Osteoblast (primary cell): Measurements from ENCODE around the gene ZFAND3. TPM values are rescaled to one million over a fixed set of nuclear protein-coding genes. Genes with fewer than 3 reads are reported as not detected.

Source experiments
- DNase-seq: peaks from one replicate; pipeline ENCODE4 v3.0.0; 2011; ENCODE audit warnings: low spot score, mixed read lengths; ENCODE audit not compliant: insufficient read length; ENCODE audit errors: missing footprints
- H2AFZ ChIP-seq: 2 replicates; pipeline ENCODE4 v1.6.0; 2011; ENCODE audit warnings: mild to moderate bottlenecking, low read length
- H3K27ac ChIP-seq: 2 replicates; pipeline ENCODE4 v1.5.1; 2011; ENCODE audit warnings: mild to moderate bottlenecking, low read depth, low read length, moderate library complexity
- H3K27me3 ChIP-seq: 2 replicates; pipeline ENCODE4 v1.6.0; 2012; ENCODE audit warnings: mild to moderate bottlenecking, control low read depth, inconsistent platforms, low read length, moderate library complexity; ENCODE audit not compliant: insufficient read depth
- H3K36me3 ChIP-seq: 2 replicates; pipeline ENCODE4 v1.5.1; 2011; ENCODE audit warnings: mild to moderate bottlenecking, low read length, control low read depth, moderate library complexity; ENCODE audit not compliant: insufficient read depth
- H3K4me1 ChIP-seq: 2 replicates; pipeline ENCODE4 v1.5.1; 2011; ENCODE audit warnings: mild to moderate bottlenecking, low read length, control low read depth, moderate library complexity; ENCODE audit not compliant: insufficient read depth
- H3K4me2 ChIP-seq: 2 replicates; pipeline ENCODE4 v1.6.0; 2011; ENCODE audit warnings: mild to moderate bottlenecking, low read length; ENCODE audit not compliant: insufficient read depth
- H3K4me3 ChIP-seq: fragments of 200-600 bp; sonication (generic); 3 replicates; pipeline ENCODE4 v1.5.1; 2012; ENCODE audit warnings: mild to moderate bottlenecking, low read length, inconsistent platforms; ENCODE audit not compliant: insufficient read depth
- H3K79me2 ChIP-seq: 2 replicates; pipeline ENCODE4 v1.6.0; 2012; ENCODE audit warnings: mild to moderate bottlenecking, low read length, control low read depth, inconsistent platforms; ENCODE audit not compliant: insufficient read depth
- H3K9me3 ChIP-seq: 2 replicates; pipeline ENCODE4 v1.5.1; 2011; ENCODE audit warnings: low read depth, low read length, control low read depth
- H4K20me1 ChIP-seq: 2 replicates; pipeline ENCODE4 v1.6.0; 2012; ENCODE audit warnings: mild to moderate bottlenecking, low read length, control low read depth; ENCODE audit not compliant: insufficient read depth
- CTCF ChIP-seq: IDR thresholded peaks from 2 replicates; pipeline ENCODE4 v1.5.1; 2011; ENCODE audit warnings: mild to moderate bottlenecking, low read depth, low read length, moderate library complexity; ENCODE audit errors: extremely low read depth
- total RNA-seq: library from RNA; depleted of rRNA; stranded (reverse); fragments of >200 nt; gene quantifications from 2 replicates; pipeline ENCODE4 v1.2.3, GENCODE V29; 2012

Gene ZFAND3
- total RNA-seq, 1 donor: 27.1 TPM

DNA sequence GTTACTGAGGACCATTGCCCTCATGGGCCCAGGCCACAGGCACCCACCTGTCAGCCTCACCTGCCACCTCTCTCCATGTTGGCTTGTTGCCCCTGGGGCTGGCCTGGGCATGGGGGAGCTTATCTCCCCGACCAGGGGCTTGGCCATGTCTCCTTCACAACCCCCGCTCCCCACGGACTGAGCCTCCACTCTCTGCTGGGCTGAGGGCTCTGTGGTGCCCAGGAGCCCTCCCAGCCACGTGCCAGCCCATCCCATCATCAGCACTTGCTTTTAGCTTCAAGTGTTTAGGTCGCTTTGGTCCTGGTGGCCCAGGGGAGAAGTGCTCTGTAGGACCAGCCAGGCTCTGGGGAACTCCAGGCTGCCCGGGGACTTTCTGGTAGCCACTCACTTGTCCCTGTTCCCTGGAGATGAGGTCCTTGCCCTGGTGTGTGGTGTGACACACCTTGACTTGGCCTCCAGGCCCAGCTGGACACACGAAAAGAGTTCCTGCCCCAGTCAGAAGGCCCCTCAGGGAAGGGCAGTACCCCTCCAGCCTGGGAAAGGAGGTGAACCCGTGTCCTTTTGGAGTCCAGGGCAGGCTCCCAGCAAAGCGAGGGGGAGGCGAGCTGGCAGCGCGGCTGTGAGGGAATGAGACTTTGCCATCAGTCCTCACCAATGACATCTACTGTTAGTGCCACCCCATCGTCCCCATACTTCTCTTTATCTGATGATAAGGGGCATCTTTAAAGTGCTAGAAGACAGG, 352.6 kb downstream of the ZFAND3 start:
- DNase-seq: no peak
- no peaks in the 10 kb centered on the region for H3K4me1 ChIP-seq
- H3K36me3 ChIP-seq: no peaks in the 10 kb centered on the region
- H3K4me2 ChIP-seq: no peak overlapping the region
- no peaks in the 10 kb centered on the region for H3K9me3 ChIP-seq
- no peak for TF ChIP-seq CTCF
- H3K4me3 ChIP-seq: no peak overlapping the region
- no peaks in the 10 kb centered on the region for H3K27me3 ChIP-seq
- no peak overlapping the region for H3K27ac ChIP-seq
- no peak overlapping the region for H2AFZ ChIP-seq
- no peaks in the 10 kb centered on the region for H4K20me1 ChIP-seq
- no peaks in the 10 kb centered on the region for H3K79me2 ChIP-seq

GRCh38 chr6:38172739-38173410, 353.3 kb downstream of the ZFAND3 start:
- no peaks in the 10 kb centered on the region for H3K27me3 ChIP-seq
- H2AFZ ChIP-seq: no peak overlapping the region
- H3K9me3 ChIP-seq: no peaks in the 10 kb centered on the region
- H3K27ac ChIP-seq: no peak overlapping the region
- no peaks in the 10 kb centered on the region for H3K4me1 ChIP-seq
- H3K36me3 ChIP-seq: no peaks in the 10 kb centered on the region
- no peaks in the 10 kb centered on the region for H3K79me2 ChIP-seq
- H3K4me2 ChIP-seq: no peak overlapping the region
- DNase-seq: peak; percentile 51
- no peak for TF ChIP-seq CTCF
- no peaks in the 10 kb centered on the region for H4K20me1 ChIP-seq
- H3K4me3 ChIP-seq: no peak overlapping the region

DNA sequence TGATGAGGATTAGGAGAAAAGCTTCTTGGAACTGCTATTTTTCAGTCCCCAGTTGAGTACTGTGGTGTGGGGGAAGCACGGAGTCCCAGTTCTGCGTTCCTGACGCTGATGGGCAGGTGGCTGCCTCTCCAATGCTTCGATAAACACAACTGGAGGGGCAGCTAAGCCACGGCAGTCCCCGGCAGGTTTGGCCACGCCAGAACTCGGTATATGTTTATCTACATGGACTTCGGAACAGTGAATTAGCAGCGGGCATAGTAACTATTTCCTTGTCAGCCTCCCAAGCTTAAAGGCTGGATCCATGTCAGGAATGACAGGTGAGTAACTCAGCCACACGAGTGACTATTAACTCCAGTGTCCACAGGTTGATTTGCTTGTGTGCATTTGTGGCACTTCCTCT, 354.4 kb downstream of the ZFAND3 start:
- Histone ChIP-seq H3K4me2 (no peak overlapping the region), H3K4me3 (no peak overlapping the region), H3K4me1 (no peaks in the 10 kb centered on the region), H3K9me3 (no peaks in the 10 kb centered on the region), H3K27me3 (no peaks in the 10 kb centered on the region), H2AFZ (no peak overlapping the region), H4K20me1 (no peaks in the 10 kb centered on the region), H3K79me2 (no peaks in the 10 kb centered on the region), H3K36me3 (no peaks in the 10 kb centered on the region), H3K27ac (no peak overlapping the region)
- TF ChIP-seq CTCF: no peak
- DNase-seq: peak; percentile 82

DNA sequence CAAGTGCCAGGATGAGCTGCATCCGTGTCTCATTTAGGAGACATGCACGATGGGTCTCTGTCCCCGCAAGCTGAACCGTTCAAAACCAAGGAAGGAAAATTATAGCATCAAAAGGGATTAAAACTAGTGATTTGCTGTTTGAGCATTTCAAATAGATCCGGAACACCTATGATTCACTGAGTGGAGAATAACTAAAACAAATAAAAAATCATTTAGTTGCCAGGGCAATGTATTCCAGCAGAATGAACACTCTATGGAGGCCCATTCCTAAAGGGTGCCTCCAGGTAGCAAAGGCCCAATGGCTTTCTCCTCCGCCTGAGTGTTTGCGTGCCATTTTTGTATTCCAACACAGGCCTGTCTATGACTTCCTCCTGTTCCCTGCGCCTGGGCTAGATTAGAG, 354.8 kb downstream of the ZFAND3 start:
- H3K27me3 ChIP-seq: no peaks in the 10 kb centered on the region
- no peaks in the 10 kb centered on the region for H3K79me2 ChIP-seq
- H2AFZ ChIP-seq: no peak overlapping the region
- no peak for TF ChIP-seq CTCF
- H3K27ac ChIP-seq: no peak overlapping the region
- H3K4me3 ChIP-seq: no peak overlapping the region
- H3K36me3 ChIP-seq: no peaks in the 10 kb centered on the region
- no peak overlapping the region for H3K4me2 ChIP-seq
- no peaks in the 10 kb centered on the region for H3K9me3 ChIP-seq
- no peak for DNase-seq
- H4K20me1 ChIP-seq: no peaks in the 10 kb centered on the region
- H3K4me1 ChIP-seq: no peaks in the 10 kb centered on the region
